ENCODE measurements around the gene TMX2. TPM values are rescaled to one million over a fixed set of nuclear protein-coding genes. Genes with fewer than 3 reads are reported as not detected.

Gene TMX2
- total and polyA plus RNA-seq, 7 donors, result 25.2 to 136 (median 37.9) TPM

GRCh38 chr11:57761301-57762234 is 49.2 kb downstream of the TMX2 start, which contains the start of gene CTNND1:
Gene CTNND1, plus strand, starts transcription at chr11:57761802. Its CDS starts 29,677 bp downstream, at chr11:57791479.
- intact Hi-C loops (cut with DNase I), result loop anchor here (2.0 to 5.0 kb wide), 4 partner anchors 17 to 94 kb away; partner anchors contain the start of genes MED19, TMX2 and ZDHHC5
- peaks cover 0 to 29% (median 28%) of the 10 kb centered on the region in 4 donors for H3K4me1 ChIP-seq
- TF ChIP-seq CTCF (IDR thresholded peaks at IDR 0.05), result no peak
- TF ChIP-seq POLR2A (IDR thresholded peaks at IDR 0.05), result peak; percentile 82 to 94
- TF ChIP-seq POLR2AphosphoS5 (IDR thresholded peaks at IDR 0.05), result peak; percentile 89 to 96 (median 93)
- peak in 2 of 4 donors; percentile 13 to 28 for TF ChIP-seq EP300 (IDR thresholded peaks at IDR 0.05)
- peak within 1 kb of the TSS; percentile 87 to 94 (median 90) for H3K27ac ChIP-seq
- no peaks in the 10 kb centered on the region for H3K9me3 ChIP-seq
- H3K36me3 ChIP-seq, result no peaks in the 10 kb centered on the region
- peak; percentile 97 for DNase-seq
- WGBS, 2 donors, result 4 to 13% methylated on average over 13 of the region's 13 CpGs
- peak within 1 kb of the TSS; percentile 58 to 63 (median 60) for H3K4me3 ChIP-seq
- no peaks in the 10 kb centered on the region for H3K27me3 ChIP-seq

GRCh38 chr11:57762235-57762861 is 50.0 kb downstream of the TMX2 start:
- H3K4me3 ChIP-seq, result peak overlapping the region; percentile 58 to 63 (median 60)
- H3K36me3 ChIP-seq, result no peaks in the 10 kb centered on the region
- intact Hi-C loops (cut with DNase I), result loop anchor here (2.0 to 5.0 kb wide), 4 partner anchors 16 to 95 kb away; partner anchors contain the start of genes MED19, TMX2 and ZDHHC5
- no peak for DNase-seq
- no peaks in the 10 kb centered on the region for H3K9me3 ChIP-seq
- TF ChIP-seq POLR2A (IDR thresholded peaks at IDR 0.05), result no peak
- no peak for TF ChIP-seq CTCF (IDR thresholded peaks at IDR 0.05)
- TF ChIP-seq EP300 (IDR thresholded peaks at IDR 0.05), result no peak
- no peak for TF ChIP-seq POLR2AphosphoS5 (IDR thresholded peaks at IDR 0.05)
- H3K27me3 ChIP-seq, result no peaks in the 10 kb centered on the region
- 4 to 10% methylated on average over 9 of the region's 9 CpGs for WGBS, 2 donors
- peaks cover 0 to 37% (median 36%) of the 10 kb centered on the region in 4 donors for H3K4me1 ChIP-seq
- peak overlapping the region; percentile 87 to 94 (median 90) for H3K27ac ChIP-seq

GRCh38 chr11:57763568-57763967 is 51.2 kb downstream of the TMX2 start:
- H3K9me3 ChIP-seq, result no peaks in the 10 kb centered on the region

More at GRCh38 chr11:57763568-57763967, 51.2 kb downstream of the TMX2 start:
- WGBS, 2 donors, result 4 to 24% methylated on average over 1 of the region's 1 CpG
- peaks cover 0 to 46% (median 42%) of the 10 kb centered on the region in 4 donors for H3K4me1 ChIP-seq
- peak; percentile 21 to 49 (median 46) for TF ChIP-seq CTCF (IDR thresholded peaks at IDR 0.05)
- TF ChIP-seq EP300 (IDR thresholded peaks at IDR 0.05), result no peak
- no peak for TF ChIP-seq POLR2AphosphoS5 (IDR thresholded peaks at IDR 0.05)
- no peak for TF ChIP-seq POLR2A (IDR thresholded peaks at IDR 0.05)
- peak overlapping the region; percentile 87 to 94 (median 90) for H3K27ac ChIP-seq
- intact Hi-C loops (cut with DNase I), result loop anchor here (1.0 to 5.0 kb wide), 5 partner anchors 15 to 96 kb away; partner anchors contain the start of genes MED19, TMX2 and ZDHHC5
- H3K4me3 ChIP-seq, result peak overlapping the region; percentile 58 to 63 (median 60)
- H3K27me3 ChIP-seq, result no peaks in the 10 kb centered on the region
- DNase-seq, result no peak
- H3K36me3 ChIP-seq, result no peaks in the 10 kb centered on the region
